Measurements from ENCODE around the gene TGFB1. TPM values are rescaled to one million over a fixed set of nuclear protein-coding genes. Genes with fewer than 3 reads are reported as not detected.

The TGFB1 gene
- polyA plus RNA-seq, 1 donor (not counting 4 experiments of a cell fraction or from before 2014, with no cell fraction given): 5.8 TPM

GRCh38 chr19:41328157-41328841 is 25.4 kb downstream of the TGFB1 start:
- Histone ChIP-seq H3K27me3 (ENCODE audit: control insufficient read depth, extremely low read depth, insufficient read depth, low read length) (no peaks in the 10 kb centered on the region), H2AFZ (ENCODE audit: control insufficient read depth, low read length) (no peak overlapping the region), H3K36me3 (ENCODE audit: control insufficient read depth in 2 of 2, extremely low read depth in 1 of 2, insufficient read depth in 2 of 2, low read length in 2 of 2) (peaks cover 12% of the 10 kb centered on the region in 2 experiments), H3K4me2 (ENCODE audit: control insufficient read depth, extremely low read depth, insufficient read depth, low read depth, low read length) (peak overlapping the region; percentile 72), H3K4me1 (ENCODE audit: control insufficient read depth, extremely low read depth, insufficient read depth, low read length) (peaks cover 27% of the 10 kb centered on the region), H3K79me2 (ENCODE audit: control insufficient read depth, insufficient read depth, low read length) (peaks cover 2% of the 10 kb centered on the region), H3K9ac (ENCODE audit: control insufficient read depth, extremely low read depth, insufficient read depth, low read length) (peak overlapping the region; percentile 74), H3K9me1 (ENCODE audit: control insufficient read depth, extremely low read depth, insufficient read depth, low read length) (no peaks in the 10 kb centered on the region), H3K4me3 (ENCODE audit: control insufficient read depth in 2 of 3, extremely low read depth in 1 of 3, insufficient read depth in 2 of 3, low read depth in 1 of 3, low read length in 3 of 3) (no peak overlapping the region), H4K20me1 (ENCODE audit: control insufficient read depth, extremely low read depth, insufficient read depth, low read length) (peaks cover 3% of the 10 kb centered on the region), H3K9me3 (ENCODE audit: control insufficient read depth, low read depth, low read length) (no peaks in the 10 kb centered on the region), H3K27ac (ENCODE audit: control insufficient read depth, insufficient read depth, low read length) (peak overlapping the region; percentile 72)
- dilution Hi-C loops (cut with MboI; ENCODE audit: extremely low pct_ligation_motif_present, low sequenced_read_pairs): no loop called here
- no peak for TF ChIP-seq CTCF (optimal IDR thresholded peaks at IDR 0.05 in 1 of 3, IDR thresholded peaks at IDR 0.05 in 1 of 3, conservative IDR thresholded peaks at IDR 0.05 in 1 of 3; ENCODE audit: extremely low read depth in 1 of 3, insufficient read depth in 2 of 3, low read length in 3 of 3)
- TF ChIP-seq EZH2 (IDR thresholded peaks at IDR 0.05; ENCODE audit: low read length): no peak
- FAIRE-seq (no peak), DNase-seq (ENCODE audit: low read depth, low spot score) (no peak)

- dilution Hi-C loops (cut with MboI; ENCODE audit: extremely low pct_ligation_motif_present, low sequenced_read_pairs): no loop called here
- Histone ChIP-seq H3K9me1 (ENCODE audit: control insufficient read depth, extremely low read depth, insufficient read depth, low read length) (no peaks in the 10 kb centered on the region), H3K4me3 (ENCODE audit: control insufficient read depth in 2 of 3, extremely low read depth in 1 of 3, insufficient read depth in 2 of 3, low read depth in 1 of 3, low read length in 3 of 3) (peak overlapping the region in 1 of 3 experiments; percentile 13), H4K20me1 (ENCODE audit: control insufficient read depth, extremely low read depth, insufficient read depth, low read length) (peaks cover 5% of the 10 kb centered on the region), H3K9ac (ENCODE audit: control insufficient read depth, extremely low read depth, insufficient read depth, low read length) (peak overlapping the region; percentile 74), H3K27me3 (ENCODE audit: control insufficient read depth, extremely low read depth, insufficient read depth, low read length) (no peaks in the 10 kb centered on the region), H2AFZ (ENCODE audit: control insufficient read depth, low read length) (no peak overlapping the region), H3K4me1 (ENCODE audit: control insufficient read depth, extremely low read depth, insufficient read depth, low read length) (peaks cover 27% of the 10 kb centered on the region), H3K4me2 (ENCODE audit: control insufficient read depth, extremely low read depth, insufficient read depth, low read depth, low read length) (peak overlapping the region; percentile 72), H3K36me3 (ENCODE audit: control insufficient read depth in 2 of 2, extremely low read depth in 1 of 2, insufficient read depth in 2 of 2, low read length in 2 of 2) (peaks cover 10 to 12% of the 10 kb centered on the region in 2 experiments), H3K9me3 (ENCODE audit: control insufficient read depth, low read depth, low read length) (no peaks in the 10 kb centered on the region), H3K27ac (ENCODE audit: control insufficient read depth, insufficient read depth, low read length) (peak overlapping the region; percentile 72), H3K79me2 (ENCODE audit: control insufficient read depth, insufficient read depth, low read length) (peaks cover 2% of the 10 kb centered on the region)
- FAIRE-seq: peak; percentile 62
- peak; percentile 61 for DNase-seq (ENCODE audit: low read depth, low spot score)
- TF ChIP-seq CTCF (optimal IDR thresholded peaks at IDR 0.05 in 1 of 3, IDR thresholded peaks at IDR 0.05 in 1 of 3, conservative IDR thresholded peaks at IDR 0.05 in 1 of 3; ENCODE audit: extremely low read depth in 1 of 3, insufficient read depth in 2 of 3, low read length in 3 of 3): peak in 1 of 3 experiments; percentile 0
- TF ChIP-seq EZH2 (IDR thresholded peaks at IDR 0.05; ENCODE audit: low read length): no peak
These were observed 26.1 kb downstream of the TGFB1 start for GRCh38 chr19:41327576-41328156.
